A549 (cell line): ENCODE results near the gene ZBTB1.

ENCODE experiments used
- CHD2 ChIP-seq: fragments of 150-350 bp; IDR thresholded peaks from 2 replicates; pipeline ENCODE4 v1.6.1; 2014; ENCODE audit warnings: low read length; ENCODE audit not compliant: partially characterized antibody
- EP300 ChIP-seq, 2 experiments: fragments of >200 bp; sonication (Bioruptor Twin); formaldehyde crosslinking; IDR thresholded peaks; 2 replicates in 1 of 2; 3 replicates in 1 of 2; pipeline ENCODE4 v1.6.1; 2016 to 2017
- HOXA7 ChIP-seq: fragments of 250-450 bp; sonication (Bioruptor Pico); IDR thresholded peaks from 2 replicates; pipeline ENCODE4 v1.5.0; 2020; ENCODE audit warnings: mild to moderate bottlenecking, moderate library complexity
- POLR2A ChIP-seq: IDR thresholded peaks from 2 replicates; pipeline ENCODE4 v1.6.1; 2012; ENCODE audit warnings: mild to moderate bottlenecking, low read length
- RAD21 ChIP-seq, 2 experiments: fragments of >200 bp in 1 of 2; sonication (Bioruptor Twin) in 1 of 2; formaldehyde crosslinking in 1 of 2; IDR thresholded peaks in 1 of 2; conservative IDR thresholded peaks in 1 of 2; 2 replicates in 1 of 2; 3 replicates in 1 of 2; pipeline ENCODE4 v1.6.1; 2012 to 2018; ENCODE audit warnings: inconsistent platforms in 1 of 2
- REST ChIP-seq: fragments of 200-600 bp; sonication (generic); IDR thresholded peaks from 2 replicates; pipeline ENCODE4 v1.6.1; 2016; ENCODE audit warnings: antibody characterized with exemption, mild to moderate bottlenecking, moderate library complexity
- SMC3 ChIP-seq: fragments of >200 bp; sonication (Bioruptor Twin); formaldehyde crosslinking; IDR thresholded peaks from 3 replicates; pipeline ENCODE4 v1.6.1; 2018; ENCODE audit warnings: inconsistent platforms
- ZNF302 ChIP-seq: fragments of 250-450 bp; sonication (Bioruptor Pico); IDR thresholded peaks from 2 replicates; pipeline ENCODE4 v1.9.0; 2021; ENCODE audit warnings: inconsistent platforms, mild to moderate bottlenecking, moderate library complexity
- TF ChIP-seq, protein P1 (sequence below): fragments of >200 bp; sonication (Bioruptor Twin); formaldehyde crosslinking; IDR thresholded peaks from 3 replicates; pipeline ENCODE4 v1.5.1; 2016
- TF ChIP-seq, protein P2 (sequence below): IDR thresholded peaks from 2 replicates; pipeline ENCODE4 v1.6.1; 2012

GRCh38 chr14:64465191-64465822 is 39.3 kb upstream of the ZBTB1 start, which contains the start of gene AKAP5:
- TF ChIP-seq HOXA7 (no peak), RAD21 (conservative IDR thresholded peaks at IDR 0.05 in 1 of 2, IDR thresholded peaks at IDR 0.05 in 1 of 2) (no peak; a peak in 1 of 5 replicates), POLR2A (no peak; the same call in 1 of the 2 replicates), REST (no peak), ZNF302 (CRISPR knock-in tag) (no peak), SMC3 (no peak), EP300 (IDR thresholded peaks at IDR 0.05) (no peak), CHD2 (no peak)
- TF ChIP-seq, protein P1, sequence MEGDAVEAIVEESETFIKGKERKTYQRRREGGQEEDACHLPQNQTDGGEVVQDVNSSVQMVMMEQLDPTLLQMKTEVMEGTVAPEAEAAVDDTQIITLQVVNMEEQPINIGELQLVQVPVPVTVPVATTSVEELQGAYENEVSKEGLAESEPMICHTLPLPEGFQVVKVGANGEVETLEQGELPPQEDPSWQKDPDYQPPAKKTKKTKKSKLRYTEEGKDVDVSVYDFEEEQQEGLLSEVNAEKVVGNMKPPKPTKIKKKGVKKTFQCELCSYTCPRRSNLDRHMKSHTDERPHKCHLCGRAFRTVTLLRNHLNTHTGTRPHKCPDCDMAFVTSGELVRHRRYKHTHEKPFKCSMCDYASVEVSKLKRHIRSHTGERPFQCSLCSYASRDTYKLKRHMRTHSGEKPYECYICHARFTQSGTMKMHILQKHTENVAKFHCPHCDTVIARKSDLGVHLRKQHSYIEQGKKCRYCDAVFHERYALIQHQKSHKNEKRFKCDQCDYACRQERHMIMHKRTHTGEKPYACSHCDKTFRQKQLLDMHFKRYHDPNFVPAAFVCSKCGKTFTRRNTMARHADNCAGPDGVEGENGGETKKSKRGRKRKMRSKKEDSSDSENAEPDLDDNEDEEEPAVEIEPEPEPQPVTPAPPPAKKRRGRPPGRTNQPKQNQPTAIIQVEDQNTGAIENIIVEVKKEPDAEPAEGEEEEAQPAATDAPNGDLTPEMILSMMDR, result no peak
- TF ChIP-seq, protein P2, sequence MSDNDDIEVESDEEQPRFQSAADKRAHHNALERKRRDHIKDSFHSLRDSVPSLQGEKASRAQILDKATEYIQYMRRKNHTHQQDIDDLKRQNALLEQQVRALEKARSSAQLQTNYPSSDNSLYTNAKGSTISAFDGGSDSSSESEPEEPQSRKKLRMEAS, result no peak; the same call in 1 of the 2 replicates
